Measurements from ENCODE around the gene REX1BD. TPM values are rescaled to one million over a fixed set of nuclear protein-coding genes. Genes with fewer than 3 reads are reported as not detected.

The REX1BD gene
- total RNA-seq, 2 experiments from 2014 or later: 61.2 to 65.1 TPM

DNA sequence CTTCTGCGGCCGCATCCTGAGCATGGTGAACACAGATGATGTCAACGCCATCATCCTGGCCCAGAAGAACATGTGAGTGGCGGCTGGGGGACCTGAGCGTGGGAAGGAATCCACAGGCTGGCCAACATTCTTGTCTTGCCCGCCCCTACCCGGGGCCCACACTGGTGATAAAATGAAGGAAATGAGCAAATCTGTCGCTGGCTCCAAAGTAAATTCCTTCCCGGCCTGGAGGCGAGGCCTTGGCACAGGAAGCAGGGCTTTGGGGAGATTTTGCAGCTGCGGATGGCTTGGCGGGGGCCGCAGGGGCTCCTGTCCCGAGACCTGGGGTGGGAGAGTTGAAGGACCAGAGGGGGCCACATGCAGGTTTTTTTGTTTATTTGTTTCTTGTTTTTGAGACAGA, 26.5 kb upstream of the REX1BD start:
- ATAC-seq (no peak), DNase-seq (no peak)
- intact Hi-C loops (cut with micrococcal nuclease): no loop called here
- no peak for TF ChIP-seq CTCF (IDR thresholded peaks at IDR 0.05)
- H3K4me1 Mint-ChIP-seq (ENCODE audit: low read depth): peaks cover 15% of the 10 kb centered on the region
- ChIA-PET CTCF (no interaction called here), POLR2A (no interaction called here)
- no peak overlapping the region for H3K4me3 Mint-ChIP-seq
- no peaks in the 10 kb centered on the region for H3K27me3 Mint-ChIP-seq
- H3K36me3 Mint-ChIP-seq (ENCODE audit: low read depth): peaks cover 42% of the 10 kb centered on the region
- H3K9me3 Mint-ChIP-seq: no peaks in the 10 kb centered on the region
- H3K27ac Mint-ChIP-seq: no peak overlapping the region

DNA sequence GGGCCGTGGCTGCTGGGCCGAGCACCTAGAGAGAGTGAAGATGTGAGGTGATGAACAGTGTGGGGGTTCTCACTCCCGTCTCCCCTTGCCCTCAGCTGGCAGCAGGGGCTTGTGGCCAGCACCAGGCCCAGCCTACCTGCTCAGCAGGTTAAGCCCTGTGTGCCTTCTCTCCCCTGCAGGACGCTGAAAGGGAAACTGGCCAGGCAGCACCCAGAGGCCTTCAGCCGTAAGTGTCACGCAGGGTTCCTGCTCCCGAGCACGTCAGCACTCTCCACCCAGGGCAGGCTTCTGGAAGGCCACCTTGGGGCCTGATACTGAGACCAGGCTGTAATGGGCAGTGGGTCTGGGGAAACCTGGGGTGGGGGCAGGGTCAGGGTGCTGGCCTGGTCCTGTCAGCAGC, 21.6 kb upstream of the REX1BD start:
- Mint-ChIP-seq H3K4me3 (no peak overlapping the region), H3K36me3 (ENCODE audit: low read depth) (peaks cover 55% of the 10 kb centered on the region), H3K4me1 (ENCODE audit: low read depth) (peaks cover 3% of the 10 kb centered on the region), H3K27ac (no peak overlapping the region), H3K27me3 (no peaks in the 10 kb centered on the region), H3K9me3 (no peaks in the 10 kb centered on the region)
- DNase-seq (no peak), ATAC-seq (no peak)
- ChIA-PET CTCF (no interaction called here), POLR2A (no interaction called here)
- TF ChIP-seq CTCF (IDR thresholded peaks at IDR 0.05): no peak
- intact Hi-C loops (cut with micrococcal nuclease): no loop called here

DNA sequence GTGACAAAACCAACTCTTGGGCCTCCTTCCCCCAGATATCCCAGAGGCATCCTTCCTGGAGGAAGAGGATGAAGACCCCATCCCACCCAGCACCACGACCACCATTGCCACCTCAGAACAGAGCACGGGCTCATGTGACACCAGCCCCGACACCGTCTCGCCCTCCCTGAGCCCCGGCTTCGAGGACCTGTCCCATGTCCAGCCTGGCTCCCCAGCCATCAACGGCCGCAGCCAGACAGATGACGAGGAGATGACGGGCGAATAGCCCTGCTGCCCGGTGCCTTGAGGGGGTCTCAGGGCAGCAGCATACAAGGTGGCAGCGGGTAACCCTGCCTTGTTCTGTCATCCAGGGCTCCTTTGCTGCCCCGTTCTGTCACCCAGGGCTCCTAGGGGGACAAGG, 20.2 kb upstream of the REX1BD start:
- ATAC-seq (no peak), DNase-seq (no peak)
- H3K27me3 Mint-ChIP-seq: no peaks in the 10 kb centered on the region
- peaks cover 13% of the 10 kb centered on the region for H3K4me1 Mint-ChIP-seq (ENCODE audit: low read depth)
- peaks cover 61% of the 10 kb centered on the region for H3K36me3 Mint-ChIP-seq (ENCODE audit: low read depth)
- no peak overlapping the region for H3K4me3 Mint-ChIP-seq
- POLR2A ChIA-PET: interaction anchor here (0.7 to 1.1 kb wide), 2 partner anchors 10 to 21 kb away, joined by 3 to 5 read pairs; no protein-coding TSS in a partner anchor
- CTCF ChIA-PET: no interaction called here
- H3K27ac Mint-ChIP-seq: no peak overlapping the region
- no peaks in the 10 kb centered on the region for H3K9me3 Mint-ChIP-seq
- TF ChIP-seq CTCF (IDR thresholded peaks at IDR 0.05): no peak
- intact Hi-C loops (cut with micrococcal nuclease): no loop called here

GRCh38 chr19:18571564-18572344, 16.8 kb upstream of the REX1BD start, which contains the start of gene UBA52:
TSS of gene UBA52 (plus strand) at chr19:18571857. CDS start at chr19:18573301, 1,444 bp downstream.
- CTCF ChIA-PET: interaction anchor here (0.6 to 2.5 kb wide), 12 partner anchors 9 to 121 kb away, joined by 3 to 37 read pairs (median 6); partner anchors contain the start of genes ELL, KXD1 and REX1BD
- Mint-ChIP-seq H3K36me3 (ENCODE audit: low read depth) (peaks cover 68% of the 10 kb centered on the region), H3K27me3 (no peaks in the 10 kb centered on the region), H3K4me1 (ENCODE audit: low read depth) (peaks cover 29% of the 10 kb centered on the region), H3K9me3 (no peaks in the 10 kb centered on the region), H3K4me3 (peak within 1 kb of the TSS; percentile 87), H3K27ac (peak within 1 kb of the TSS; percentile 91)
- intact Hi-C loops (cut with micrococcal nuclease): loop anchor here (5.0 to 10.0 kb wide), 2 partner anchors 49 to 107 kb away; partner anchors contain the start of gene ELL
- DNase-seq: peak; percentile 99
- peak; percentile 92 for ATAC-seq
- TF ChIP-seq CTCF (IDR thresholded peaks at IDR 0.05): no peak
- POLR2A ChIA-PET: interaction anchor here (0.6 to 4.5 kb wide), 20 partner anchors 10 to 434 kb away, joined by 3 to 51 read pairs (median 5); partner anchors contain the start of genes COPE, DDX49, ELL and FKBP8
